KMS-11 (cell line): Measurements from ENCODE around the gene P2RY8.
"Not testable (repeated sequence)": the region's sequence is repeated elsewhere in the genome, so short reads cannot be mapped to it uniquely, and the experiment has no call there.

Experiments
- H2AFZ ChIP-seq: fragments of 200-600 bp; sonication (generic); 2 replicates; pipeline ENCODE4 v1.6.1; 2016; ENCODE audit warnings: antibody characterized with exemption, mixed run types, low read depth
- H3K27ac ChIP-seq: fragments of 200-600 bp; sonication (generic); 2 replicates; pipeline ENCODE4 v1.6.1; 2016; ENCODE audit warnings: mild to moderate bottlenecking, mixed run types
- H3K27me3 ChIP-seq: fragments of 200-600 bp; sonication (generic); 2 replicates; pipeline ENCODE4 v1.6.1; 2017; ENCODE audit warnings: mild to moderate bottlenecking, low read depth, mixed run types, moderate library complexity; ENCODE audit not compliant: insufficient read depth
- H3K36me3 ChIP-seq: fragments of 200-600 bp; sonication (generic); 2 replicates; pipeline ENCODE4 v1.6.1; 2017; ENCODE audit warnings: mild to moderate bottlenecking, mixed run types; ENCODE audit not compliant: insufficient read depth
- H3K4me1 ChIP-seq: fragments of 200-600 bp; sonication (generic); 2 replicates; pipeline ENCODE4 v1.6.1; 2016; ENCODE audit warnings: mild to moderate bottlenecking, low read depth, mixed run types; ENCODE audit not compliant: poor library complexity, severe bottlenecking
- H3K4me2 ChIP-seq: fragments of 200-600 bp; sonication (generic); 2 replicates; pipeline ENCODE4 v1.7.0; 2016; ENCODE audit warnings: mild to moderate bottlenecking, mixed run types
- H3K4me3 ChIP-seq: fragments of 200-600 bp; sonication (generic); IDR thresholded peaks from 2 replicates; pipeline ENCODE4 v1.6.1; 2017; ENCODE audit warnings: low read depth, low read length, mixed read lengths; ENCODE audit not compliant: insufficient read depth
- H3K79me2 ChIP-seq: fragments of 200-600 bp; sonication (generic); 2 replicates; pipeline ENCODE4 v1.6.1; 2016; ENCODE audit warnings: low read depth, mixed run types; ENCODE audit not compliant: insufficient read depth
- H3K9ac ChIP-seq: fragments of 200-600 bp; sonication (generic); 2 replicates; pipeline ENCODE4 v1.6.1; 2016; ENCODE audit warnings: mild to moderate bottlenecking, mixed run types
- H4K20me1 ChIP-seq: fragments of 200-600 bp; sonication (generic); 2 replicates; pipeline ENCODE4 v1.6.1; 2016; ENCODE audit warnings: mild to moderate bottlenecking, mixed run types; ENCODE audit not compliant: insufficient read depth
- TF ChIP-seq, protein P1 (sequence below): fragments of 200-600 bp; sonication (generic); conservative IDR thresholded peaks from 2 replicates; pipeline ENCODE4 v1.6.1; 2017; ENCODE audit warnings: low read depth, mild to moderate bottlenecking, antibody characterized with exemption, low read length, moderate library complexity, mixed read lengths

The P2RY8 gene

DNA sequence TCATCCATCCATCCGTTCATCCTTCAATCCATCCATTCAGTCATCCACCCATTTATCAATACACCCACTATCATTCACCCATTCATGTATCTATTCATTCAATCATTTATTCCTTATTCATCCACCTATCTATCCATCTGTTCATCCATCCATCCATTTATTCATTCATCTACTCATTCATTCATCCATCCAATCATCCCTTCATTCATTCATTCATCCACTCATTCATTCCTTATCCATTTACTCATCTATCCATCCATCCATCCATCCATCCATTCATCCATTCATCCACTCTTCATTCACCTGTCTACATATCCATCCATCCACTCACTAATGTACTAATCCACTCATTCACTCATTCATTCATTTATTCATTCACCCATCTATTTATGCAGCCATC lies 9.5 kb downstream of the P2RY8 start:
- H3K36me3 ChIP-seq, result 0 out of 2 replicates have a peak, but pooled peaks cover 4% of the 10 kb centered on the region
- no peak overlapping the region for H3K4me2 ChIP-seq
- H3K9ac ChIP-seq, result no peak overlapping the region
- H3K4me1 ChIP-seq, result peaks cover 12% of the 10 kb centered on the region
- H4K20me1 ChIP-seq, result peaks cover 59% of the 10 kb centered on the region
- H3K4me3 ChIP-seq, result no peak overlapping the region
- H3K27me3 ChIP-seq, result no peaks in the 10 kb centered on the region
- H2AFZ ChIP-seq, result no peak overlapping the region
- TF ChIP-seq, protein P1, sequence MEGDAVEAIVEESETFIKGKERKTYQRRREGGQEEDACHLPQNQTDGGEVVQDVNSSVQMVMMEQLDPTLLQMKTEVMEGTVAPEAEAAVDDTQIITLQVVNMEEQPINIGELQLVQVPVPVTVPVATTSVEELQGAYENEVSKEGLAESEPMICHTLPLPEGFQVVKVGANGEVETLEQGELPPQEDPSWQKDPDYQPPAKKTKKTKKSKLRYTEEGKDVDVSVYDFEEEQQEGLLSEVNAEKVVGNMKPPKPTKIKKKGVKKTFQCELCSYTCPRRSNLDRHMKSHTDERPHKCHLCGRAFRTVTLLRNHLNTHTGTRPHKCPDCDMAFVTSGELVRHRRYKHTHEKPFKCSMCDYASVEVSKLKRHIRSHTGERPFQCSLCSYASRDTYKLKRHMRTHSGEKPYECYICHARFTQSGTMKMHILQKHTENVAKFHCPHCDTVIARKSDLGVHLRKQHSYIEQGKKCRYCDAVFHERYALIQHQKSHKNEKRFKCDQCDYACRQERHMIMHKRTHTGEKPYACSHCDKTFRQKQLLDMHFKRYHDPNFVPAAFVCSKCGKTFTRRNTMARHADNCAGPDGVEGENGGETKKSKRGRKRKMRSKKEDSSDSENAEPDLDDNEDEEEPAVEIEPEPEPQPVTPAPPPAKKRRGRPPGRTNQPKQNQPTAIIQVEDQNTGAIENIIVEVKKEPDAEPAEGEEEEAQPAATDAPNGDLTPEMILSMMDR, result no peak
- H3K27ac ChIP-seq, result no peak overlapping the region
- peaks cover 89% of the 10 kb centered on the region for H3K79me2 ChIP-seq

DNA sequence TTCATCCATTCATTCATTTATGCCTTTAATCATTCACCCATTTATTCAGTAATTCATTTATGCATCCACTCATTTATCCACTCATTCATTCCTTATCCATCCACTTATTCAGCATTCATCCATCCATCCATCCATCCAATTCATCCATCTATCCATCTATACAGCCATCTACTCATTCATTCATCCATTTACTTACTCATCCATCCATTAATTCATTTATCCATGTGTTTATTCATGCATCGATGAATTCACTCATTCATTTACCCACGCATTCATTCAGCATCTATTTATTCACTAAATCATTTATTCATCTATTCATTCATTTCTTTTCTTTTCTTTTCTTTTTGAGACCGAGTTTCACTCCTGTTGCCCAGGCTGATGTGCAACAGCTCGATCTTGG lies 10.4 kb downstream of the P2RY8 start:
- H2AFZ ChIP-seq, result no peak overlapping the region
- H3K27ac ChIP-seq, result no peak overlapping the region
- no peak overlapping the region for H3K4me3 ChIP-seq
- peaks cover 86% of the 10 kb centered on the region for H3K79me2 ChIP-seq
- no peak overlapping the region for H3K4me2 ChIP-seq
- peaks cover 53% of the 10 kb centered on the region for H4K20me1 ChIP-seq
- TF ChIP-seq, protein P1, result no peak
- H3K27me3 ChIP-seq, result no peaks in the 10 kb centered on the region
- H3K36me3 ChIP-seq, result 0 out of 2 replicates have a peak, but pooled peaks cover 1% of the 10 kb centered on the region
- H3K9ac ChIP-seq, result no peak overlapping the region
- H3K4me1 ChIP-seq, result peaks cover 5% of the 10 kb centered on the region

DNA sequence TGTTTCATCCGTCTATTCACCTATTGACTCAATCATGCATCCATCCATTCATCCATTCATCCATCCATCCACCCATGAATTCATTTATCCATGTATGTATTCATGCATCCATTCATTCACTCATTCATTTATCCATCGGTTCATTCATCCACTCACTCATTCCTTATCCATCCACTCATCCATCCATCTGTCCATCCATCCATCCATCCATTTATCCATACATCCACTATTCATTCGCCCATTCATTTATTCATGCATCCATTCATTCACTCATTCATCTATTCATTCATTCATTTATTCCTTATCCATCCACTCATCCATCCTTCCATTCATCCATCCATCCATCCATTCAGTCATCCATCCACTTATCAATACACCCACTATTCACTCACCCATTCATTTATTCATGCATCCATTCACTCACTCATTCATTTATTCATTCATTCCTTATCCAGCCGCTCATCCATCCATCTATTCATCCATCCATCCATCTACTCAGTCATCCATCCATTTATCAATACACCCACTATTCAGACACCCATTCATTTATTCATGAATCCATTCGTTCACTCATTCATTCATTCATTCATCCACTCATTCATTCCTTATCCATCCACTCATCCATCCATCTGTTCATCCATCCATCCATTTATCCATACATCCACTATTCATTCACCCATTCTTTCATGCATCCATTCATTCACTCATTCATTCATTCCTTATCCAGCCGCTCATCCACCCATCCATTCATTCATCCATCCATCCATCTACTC lies 11.2 kb downstream of the P2RY8 start:
- peaks cover 86% of the 10 kb centered on the region for H3K79me2 ChIP-seq
- TF ChIP-seq, protein P1, result no peak
- H3K9ac ChIP-seq, result no peak overlapping the region
- no peak overlapping the region for H3K4me3 ChIP-seq
- H3K4me2 ChIP-seq, result no peak overlapping the region
- no peaks in the 10 kb centered on the region for H3K27me3 ChIP-seq
- H3K27ac ChIP-seq, result no peak overlapping the region
- no peaks in the 10 kb centered on the region for H3K36me3 ChIP-seq
- no peaks in the 10 kb centered on the region for H3K4me1 ChIP-seq
- no peak overlapping the region for H2AFZ ChIP-seq
- H4K20me1 ChIP-seq, result peaks cover 45% of the 10 kb centered on the region

DNA sequence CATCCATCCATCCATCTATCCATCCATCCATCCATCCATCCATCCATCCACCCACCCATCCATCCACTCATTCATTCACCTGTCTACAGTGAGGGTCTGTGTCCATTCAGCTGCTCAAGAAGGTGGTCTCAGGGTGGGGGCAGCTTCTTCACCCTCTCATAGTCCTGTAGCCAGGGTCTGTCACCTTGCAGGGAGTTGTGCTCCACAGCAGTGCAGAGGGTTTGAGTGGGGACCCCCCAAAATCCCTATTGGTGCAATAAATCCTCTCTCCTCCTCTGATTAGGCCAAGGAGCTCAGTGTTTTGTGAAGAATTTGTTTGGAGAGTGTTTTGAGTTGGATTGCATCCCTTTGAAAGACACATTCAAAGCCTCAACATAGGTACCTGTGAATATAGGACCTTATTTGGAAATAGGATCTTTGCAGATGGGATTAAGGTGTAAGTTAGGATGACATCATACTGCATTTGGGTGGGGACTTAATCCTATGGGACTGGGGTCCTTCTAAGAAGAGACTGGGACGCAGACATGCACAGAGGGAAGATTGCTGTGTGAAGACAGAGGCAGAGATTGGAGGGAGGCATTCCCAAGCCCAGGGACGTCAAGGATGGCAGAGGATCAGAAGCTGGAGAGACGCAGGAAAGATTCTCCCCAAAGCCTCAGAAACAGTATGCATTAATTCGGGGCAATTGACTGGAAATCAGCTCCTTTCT lies 12.0 kb downstream of the P2RY8 start:
- no peak overlapping the region for H3K4me3 ChIP-seq
- no peaks in the 10 kb centered on the region for H3K4me1 ChIP-seq
- no peak overlapping the region for H3K27ac ChIP-seq
- H3K27me3 ChIP-seq, result no peaks in the 10 kb centered on the region
- no peak overlapping the region for H3K9ac ChIP-seq
- H4K20me1 ChIP-seq, result peaks cover 38% of the 10 kb centered on the region
- H3K4me2 ChIP-seq, result no peak overlapping the region
- TF ChIP-seq, protein P1, result no peak
- no peak overlapping the region for H2AFZ ChIP-seq
- H3K36me3 ChIP-seq, result no peaks in the 10 kb centered on the region
- H3K79me2 ChIP-seq, result peaks cover 86% of the 10 kb centered on the region

DNA sequence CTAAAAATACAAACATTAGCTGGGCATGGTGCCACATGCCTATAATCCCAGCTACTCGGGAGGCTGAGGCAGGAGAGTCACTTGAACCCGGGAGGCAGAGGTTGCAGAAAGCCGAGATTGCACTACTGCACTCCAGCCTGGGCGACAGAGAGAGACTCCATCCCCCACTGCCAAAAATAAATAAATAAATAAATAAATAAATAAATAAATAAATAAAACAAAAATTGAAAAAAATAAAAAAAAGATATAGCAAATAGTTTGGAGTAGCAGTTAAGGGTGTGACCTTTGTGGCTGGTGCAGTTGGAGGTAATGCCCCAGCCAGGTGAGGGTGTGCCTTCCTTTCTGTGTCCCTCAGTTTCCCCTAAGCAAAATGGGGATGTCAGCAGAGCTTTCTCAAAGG lies 14.1 kb downstream of the P2RY8 start:
- Histone ChIP-seq H3K79me2 (peaks cover 81% of the 10 kb centered on the region), H4K20me1 (peaks cover 28% of the 10 kb centered on the region)
- not testable (repeated sequence) for H3K36me3 ChIP-seq, H3K4me3 ChIP-seq, H3K27me3 ChIP-seq, H2AFZ ChIP-seq, H3K4me1 ChIP-seq, H3K9ac ChIP-seq, H3K4me2 ChIP-seq, H3K27ac ChIP-seq
